Right renal pelvis (tissue), 4 donors: ENCODE data around the gene NUPR1. TPM values are rescaled to one million over a fixed set of nuclear protein-coding genes. Genes with fewer than 3 reads are reported as not detected.
"Not testable (repeated sequence)": the region's sequence is repeated elsewhere in the genome, so short reads cannot be mapped to it uniquely, and the experiment has no call there.

Source experiments
- DNase-seq, 4 donors: peaks; one replicate each; pipeline ENCODE4 v3.0.0-alpha.2; 2013; ENCODE audit warnings: low read depth in 4 of 4, low spot score in 3 of 4, missing footprints in 1 of 4
- polyA plus RNA-seq, 4 donors: library from polyadenylated mRNA; unstranded; fragments of 120-200 nt; gene quantifications; one replicate each; pipeline ENCODE4 v1.2.1, GENCODE V29; 2013; ENCODE audit not compliant: insufficient read length in 4 of 4

The NUPR1 gene
- polyA plus RNA-seq, 4 donors = 9.4 to 15.4 (median 11.4) TPM

- no peak for DNase-seq
Observed at GRCh38 chr16:28556914-28557320, 18.1 kb upstream of the NUPR1 start.

GRCh38 chr16:28555561-28555960 lies 16.8 kb upstream of the NUPR1 start:
- no peak for DNase-seq

GRCh38 chr16:28554634-28555423 lies 16.1 kb upstream of the NUPR1 start:
- DNase-seq = no peak

GRCh38 chr16:28553776-28554633 lies 15.2 kb upstream of the NUPR1 start, which contains the start of gene SGF29:
Gene SGF29 (plus strand): TSS chr16:28553920. CDS start chr16:28581070, 27,150 bp downstream.
- DNase-seq = peak; percentile 88 to 97 (median 92)

- no peak for DNase-seq
Observed at GRCh38 chr16:28549301-28549899, 10.6 kb upstream of the NUPR1 start.

GRCh38 chr16:28548306-28548802 lies 9.6 kb upstream of the NUPR1 start:
- DNase-seq = no peak

GRCh38 chr16:28546626-28547025 lies 7.9 kb upstream of the NUPR1 start:
- no peak for DNase-seq

- DNase-seq = not testable (repeated sequence)
Observed at GRCh38 chr16:28545964-28546363, 7.2 kb upstream of the NUPR1 start.

GRCh38 chr16:28544998-28545397 lies 6.2 kb upstream of the NUPR1 start:
- DNase-seq = no peak

- no peak for DNase-seq
Observed at GRCh38 chr16:28543072-28543471, 4.3 kb upstream of the NUPR1 start.

GRCh38 chr16:28542646-28543045 lies 3.9 kb upstream of the NUPR1 start:
- no peak for DNase-seq

GRCh38 chr16:28540346-28540745 lies 1.6 kb upstream of the NUPR1 start:
- DNase-seq = no peak

- DNase-seq = no peak
Observed at GRCh38 chr16:28537964-28538732, 626 bp downstream of the NUPR1 start.

GRCh38 chr16:28537076-28537475 lies 1.7 kb downstream of the NUPR1 start:
- DNase-seq = no peak

GRCh38 chr16:28534542-28535373 lies 4.0 kb downstream of the NUPR1 start:
- DNase-seq = no peak

GRCh38 chr16:28532940-28533647 lies 5.7 kb downstream of the NUPR1 start:
- no peak for DNase-seq

GRCh38 chr16:28531777-28532744 lies 6.7 kb downstream of the NUPR1 start:
- DNase-seq = no peak

- no peak for DNase-seq
Observed at GRCh38 chr16:28529124-28529523, 9.7 kb downstream of the NUPR1 start.
